Endodermal cell (in vitro differentiated cells): ENCODE measurements around the gene KLK14. TPM values are rescaled to one million over a fixed set of nuclear protein-coding genes. Genes with fewer than 3 reads are reported as not detected.

Experiments used
- DNase-seq: peaks from one replicate; pipeline ENCODE4 v3.0.0-alpha.2; 2017
- H3K27ac ChIP-seq: 2 replicates; pipeline ENCODE4 v1.5.1; 2013; ENCODE audit warnings: mild to moderate bottlenecking, low read depth, low read length, moderate library complexity
- H3K27me3 ChIP-seq: 2 replicates; pipeline ENCODE4 v1.6.1; 2013; ENCODE audit warnings: mild to moderate bottlenecking, low read length, moderate library complexity; ENCODE audit not compliant: insufficient read depth, control insufficient read depth, poor library complexity, severe bottlenecking
- H3K36me3 ChIP-seq: 2 replicates; pipeline ENCODE4 v1.7.0; 2013; ENCODE audit warnings: mild to moderate bottlenecking, low read length, moderate library complexity; ENCODE audit not compliant: control insufficient read depth, insufficient read depth
- H3K4me1 ChIP-seq: one replicate; pipeline ENCODE4 v1.7.0; 2013; ENCODE audit warnings: low read length; ENCODE audit not compliant: control insufficient read depth, insufficient read depth
- H3K4me3 ChIP-seq: 2 replicates; pipeline ENCODE4 v1.5.1; 2013; ENCODE audit warnings: mild to moderate bottlenecking, low read length, moderate library complexity
- H3K9ac ChIP-seq: 2 replicates; pipeline ENCODE4 v1.6.1; 2013; ENCODE audit warnings: mild to moderate bottlenecking, low read length, moderate library complexity; ENCODE audit not compliant: poor library complexity, severe bottlenecking; ENCODE audit errors: extremely low read depth
- H3K9me3 ChIP-seq: 2 replicates; pipeline ENCODE4 v1.6.1; 2013; ENCODE audit warnings: mild to moderate bottlenecking, low read length, moderate library complexity; ENCODE audit not compliant: control insufficient read depth
- H3K27ac Mint-ChIP-seq: 2 replicates; pipeline ENCODE4 v1.8.0; 2020; ENCODE audit warnings: mixed read lengths
- H3K27me3 Mint-ChIP-seq: 2 replicates; pipeline ENCODE4 v1.8.0; 2021; ENCODE audit warnings: mild to moderate bottlenecking, mixed read lengths; ENCODE audit not compliant: insufficient read depth
- H3K36me3 Mint-ChIP-seq: 2 replicates; pipeline ENCODE4 v1.8.0; 2020; ENCODE audit warnings: low read depth, mixed read lengths
- H3K4me1 Mint-ChIP-seq: 2 replicates; pipeline ENCODE4 v1.8.0; 2020; ENCODE audit warnings: mixed read lengths
- H3K4me3 Mint-ChIP-seq: 2 replicates; pipeline ENCODE4 v1.8.0; 2020; ENCODE audit warnings: mild to moderate bottlenecking, moderate library complexity, mixed read lengths
- H3K9me3 Mint-ChIP-seq: 2 replicates; pipeline ENCODE4 v1.8.0; 2020; ENCODE audit warnings: mild to moderate bottlenecking, mixed read lengths
- CTCF ChIP-seq: fragments of 200-600 bp; sonication (generic); conservative IDR thresholded peaks from 2 replicates; pipeline ENCODE4 v1.5.0; 2021; ENCODE audit warnings: antibody characterized with exemption, mild to moderate bottlenecking
- WGBS, 2 experiments: methylation state at CpG; one replicate each; pipeline versions ENCODE4 v1.1.5 to v1.1.7; 2013; ENCODE audit warnings: missing lambda C conversion rate in 2 of 2, mixed read lengths in 1 of 2; ENCODE audit not compliant: insufficient coverage in 1 of 2, insufficient read length in 1 of 2; 5-methylcytosine and 5-hydroxymethylcytosine counted together
- total RNA-seq, 2 donors: library from RNA; stranded (reverse); fragmentation: NEBNext Ultra II Directional in 1 of 2; extraction: Animal tissue kit (Norgen Biotek cat#: 25700) in 1 of 2; gene quantifications; 2 replicates in 1 of 2; 3 replicates in 1 of 2; pipeline ENCODE4 v1.2.1, GENCODE V29; 2021

Gene KLK14
- total RNA-seq, 2 donors from 2014 or later = 0.55 to 0.71 TPM

GRCh38 chr19:51059715-51060114 lies 23.0 kb downstream of the KLK14 start:
- H3K4me1 ChIP-seq = no peaks in the 10 kb centered on the region
- H3K9me3 ChIP-seq = no peaks in the 10 kb centered on the region
- peaks cover 13% of the 10 kb centered on the region for H3K27me3 Mint-ChIP-seq
- H3K9ac ChIP-seq = no peak overlapping the region
- no peaks in the 10 kb centered on the region for H3K4me1 Mint-ChIP-seq
- no peak overlapping the region for H3K27ac Mint-ChIP-seq
- no peak for TF ChIP-seq CTCF
- no peak overlapping the region for H3K4me3 Mint-ChIP-seq
- H3K27me3 ChIP-seq = no peaks in the 10 kb centered on the region
- H3K9me3 Mint-ChIP-seq = no peaks in the 10 kb centered on the region
- 92% methylated on average over 5 of the region's 7 CpGs; no CpG with 5 or more reads in 1 of the 2 experiments for WGBS, 2 experiments
- no peak overlapping the region for H3K4me3 ChIP-seq
- no peaks in the 10 kb centered on the region for H3K36me3 ChIP-seq
- no peak overlapping the region for H3K27ac ChIP-seq
- H3K36me3 Mint-ChIP-seq = no peaks in the 10 kb centered on the region
- no peak for DNase-seq

- H3K9ac ChIP-seq = no peak overlapping the region
- H3K4me1 ChIP-seq = no peaks in the 10 kb centered on the region
- H3K36me3 Mint-ChIP-seq = no peaks in the 10 kb centered on the region
- DNase-seq = no peak
- no peak overlapping the region for H3K4me3 ChIP-seq
- no peak overlapping the region for H3K27ac ChIP-seq
- no peaks in the 10 kb centered on the region for H3K9me3 Mint-ChIP-seq
- no peak overlapping the region for H3K4me3 Mint-ChIP-seq
- H3K27me3 ChIP-seq = no peaks in the 10 kb centered on the region
- H3K27ac Mint-ChIP-seq = no peak overlapping the region
- no peaks in the 10 kb centered on the region for H3K9me3 ChIP-seq
- H3K4me1 Mint-ChIP-seq = peaks cover 7% of the 10 kb centered on the region
- H3K36me3 ChIP-seq = no peaks in the 10 kb centered on the region
- TF ChIP-seq CTCF = no peak
- peaks cover 10% of the 10 kb centered on the region for H3K27me3 Mint-ChIP-seq
Observed at GRCh38 chr19:51055866-51056265, 26.8 kb downstream of the KLK14 start.

- Mint-ChIP-seq H3K27me3 (no peaks in the 10 kb centered on the region), H3K4me3 (no peak overlapping the region), H3K4me1 (peaks cover 14% of the 10 kb centered on the region), H3K27ac (peak overlapping the region; percentile 56), H3K36me3 (no peaks in the 10 kb centered on the region), H3K9me3 (peaks cover 10% of the 10 kb centered on the region)
- no peak overlapping the region for H3K4me3 ChIP-seq
- no peaks in the 10 kb centered on the region for H3K9me3 ChIP-seq
- no peak overlapping the region for H3K27ac ChIP-seq
- H3K9ac ChIP-seq = no peak overlapping the region
- TF ChIP-seq CTCF = no peak
- no peaks in the 10 kb centered on the region for H3K4me1 ChIP-seq
- H3K27me3 ChIP-seq = no peaks in the 10 kb centered on the region
- H3K36me3 ChIP-seq = no peaks in the 10 kb centered on the region
- 28 to 59% methylated on average over 2 to 4 of the region's 4 CpGs for WGBS, 2 experiments
- no peak for DNase-seq
Observed at GRCh38 chr19:51047031-51047335, 35.7 kb downstream of the KLK14 start.
